GM12865 (cell line): ENCODE results near the gene BIRC6.

Experiments used
- DNase-seq: peaks from one replicate; pipeline ENCODE4 v3.0.0; 2010; ENCODE audit warnings: low read depth
- H3K4me3 ChIP-seq: 2 replicates; pipeline ENCODE4 v1.5.1; 2011; ENCODE audit warnings: mild to moderate bottlenecking, low read depth, low read length, control low read depth
- CTCF ChIP-seq: IDR thresholded peaks from 2 replicates; pipeline ENCODE4 v1.5.1; 2011; ENCODE audit warnings: low read length, control low read depth, low read depth, inconsistent platforms; ENCODE audit not compliant: insufficient read depth; ENCODE audit errors: missing control alignments

BIRC6 gene

GRCh38 chr2:32424739-32425138, 67.9 kb downstream of the BIRC6 start:
- DNase-seq: no peak

DNA sequence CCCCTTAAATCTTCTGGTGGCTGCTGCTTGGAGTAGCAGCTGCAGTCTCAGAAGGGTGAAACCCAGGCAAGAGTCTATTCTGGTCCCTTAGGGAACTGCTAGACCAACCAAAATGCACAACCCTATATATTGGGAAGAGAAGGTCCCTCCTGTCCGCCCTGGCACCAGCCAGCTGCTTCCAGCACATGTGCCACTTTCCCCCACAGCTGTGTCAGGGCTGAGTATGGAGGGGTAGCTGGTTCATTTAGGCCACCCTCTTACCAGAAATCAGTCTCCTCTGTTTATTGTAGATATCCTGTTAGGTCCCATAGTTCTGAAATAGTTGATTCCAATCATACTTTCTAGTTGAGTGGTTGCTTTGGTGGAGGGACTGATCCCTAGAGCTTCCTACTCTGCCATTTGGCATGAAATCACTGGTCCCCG, 68.9 kb downstream of the BIRC6 start:
- H3K4me3 ChIP-seq: no peak overlapping the region
- no peak for TF ChIP-seq CTCF
- no peak for DNase-seq

More at GRCh38 chr2:32424739-32425138, 67.9 kb downstream of the BIRC6 start:
- no peak for TF ChIP-seq CTCF
- no peak overlapping the region for H3K4me3 ChIP-seq

DNA sequence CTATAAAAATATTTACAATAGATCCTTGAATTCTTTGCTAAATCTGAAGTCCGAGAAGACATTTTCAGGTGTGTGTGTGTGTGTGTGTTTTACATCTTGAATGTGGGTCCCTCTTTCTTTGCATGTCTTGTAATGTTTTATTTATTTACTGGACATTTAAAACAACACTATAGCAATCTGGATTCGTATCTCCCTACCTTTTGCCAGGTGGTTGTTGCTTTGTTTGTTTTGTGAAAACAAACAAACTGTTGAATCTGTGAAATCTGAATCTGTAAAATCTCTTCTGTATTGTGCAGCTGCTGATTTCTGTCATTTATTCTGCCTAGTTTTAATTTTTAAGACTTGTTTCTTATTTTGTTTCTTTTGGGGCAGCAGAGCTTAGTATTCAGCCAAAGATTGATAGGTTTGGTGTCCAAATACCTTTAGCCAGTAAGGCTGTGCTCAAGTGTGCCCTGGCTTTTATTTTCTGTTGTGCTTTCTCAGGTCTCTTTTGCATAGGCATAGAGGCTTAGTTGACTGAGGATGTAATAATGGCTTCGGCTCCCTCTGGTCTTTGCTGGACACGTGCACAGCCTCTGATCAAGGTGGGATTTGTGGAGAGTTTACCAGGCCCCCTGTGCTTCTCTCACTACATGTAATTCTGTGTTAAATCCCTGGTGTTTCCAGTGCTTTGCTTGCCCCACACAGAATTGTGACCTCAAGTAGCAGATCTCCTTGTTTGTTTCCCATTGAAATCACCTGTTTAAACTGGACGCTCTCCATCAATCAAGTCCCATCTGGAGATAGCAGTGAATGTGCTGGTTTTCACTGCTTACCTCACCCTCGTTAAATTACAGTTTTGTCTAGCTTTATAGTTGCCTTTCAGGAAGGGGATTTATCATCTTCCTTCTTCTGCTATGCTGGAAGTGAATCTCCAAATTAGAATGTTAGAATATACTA, 71.1 kb downstream of the BIRC6 start:
- no peak for TF ChIP-seq CTCF
- no peak for DNase-seq
- no peak overlapping the region for H3K4me3 ChIP-seq

DNA sequence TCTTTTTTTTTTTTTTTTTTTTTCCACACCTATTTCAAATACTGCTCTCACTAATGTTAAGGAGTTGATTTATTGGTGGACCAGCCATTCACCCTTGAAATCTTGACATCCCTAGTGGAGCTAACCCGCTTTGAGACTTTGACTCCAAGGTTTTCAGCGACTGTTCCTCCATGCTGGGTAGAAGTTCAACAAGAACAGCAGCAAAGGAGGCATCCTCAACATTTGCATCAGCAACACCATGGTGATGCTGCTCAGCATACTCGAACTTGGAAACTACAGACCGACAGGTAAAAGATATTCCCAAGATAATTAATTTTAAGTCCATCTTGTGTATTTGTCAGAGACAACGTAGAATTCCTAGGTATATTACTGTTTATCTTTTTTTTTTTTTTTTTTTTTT, 74.0 kb downstream of the BIRC6 start:
- no peak overlapping the region for H3K4me3 ChIP-seq
- TF ChIP-seq CTCF: no peak
- DNase-seq: no peak

GRCh38 chr2:32436150-32436549, 79.3 kb downstream of the BIRC6 start:
- DNase-seq: no peak
- H3K4me3 ChIP-seq: no peak overlapping the region
- TF ChIP-seq CTCF: no peak

- DNase-seq: no peak
- H3K4me3 ChIP-seq: no peak overlapping the region
- no peak for TF ChIP-seq CTCF
Measured at GRCh38 chr2:32442020-32442467, 85.2 kb downstream of the BIRC6 start.
